DOHH2 (cell line): ENCODE data around the gene FAM83E.

Experiments used
- H3F3A ChIP-seq: fragments of 200-600 bp; sonication (generic), shearing (Covaris generic); 2 replicates; pipeline ENCODE4 v1.6.0; 2016; ENCODE audit warnings: antibody characterized with exemption, mild to moderate bottlenecking; ENCODE audit not compliant: control insufficient read depth, insufficient read depth
- H3K27ac ChIP-seq: fragments of 200-600 bp; sonication (generic); 2 replicates; pipeline ENCODE4 v1.5.1; 2014; ENCODE audit warnings: low read depth, mild to moderate bottlenecking, low read length, moderate library complexity
- H3K27me3 ChIP-seq: fragments of 200-600 bp; sonication (generic); 2 replicates; pipeline ENCODE4 v1.6.1; 2014; ENCODE audit warnings: mild to moderate bottlenecking, low read length, mixed read lengths; ENCODE audit not compliant: control insufficient read depth
- H3K36me3 ChIP-seq: fragments of 200-600 bp; sonication (generic); 2 replicates; pipeline ENCODE4 v1.6.1; 2014; ENCODE audit warnings: mild to moderate bottlenecking, low read length, moderate library complexity, mixed read lengths; ENCODE audit not compliant: control insufficient read depth
- H3K4me1 ChIP-seq: fragments of 200-600 bp; sonication (generic); 2 replicates; pipeline ENCODE4 v1.6.1; 2014; ENCODE audit warnings: mild to moderate bottlenecking, low read length, mixed read lengths; ENCODE audit not compliant: control insufficient read depth
- H3K4me2 ChIP-seq: fragments of 200-600 bp; sonication (generic); 2 replicates; pipeline ENCODE4 v1.6.0; 2014; ENCODE audit warnings: mild to moderate bottlenecking, low read length, moderate library complexity
- H3K4me3 ChIP-seq: fragments of 200-600 bp; sonication (generic); 2 replicates; pipeline ENCODE4 v1.5.1; 2014; ENCODE audit warnings: mild to moderate bottlenecking, low read length, mixed read lengths
- H3K79me2 ChIP-seq: fragments of 200-600 bp; sonication (generic); 2 replicates; pipeline ENCODE4 v1.6.1; 2014; ENCODE audit warnings: mild to moderate bottlenecking, low read length, mixed read lengths; ENCODE audit not compliant: control insufficient read depth
- H3K9me2 ChIP-seq: fragments of 200-600 bp; sonication (generic); replicated peaks from 2 replicates; pipeline ENCODE4 v1.6.1; 2014; ENCODE audit warnings: mild to moderate bottlenecking, low read length, mixed read lengths; ENCODE audit not compliant: control insufficient read depth
- H3K9me3 ChIP-seq: fragments of 200-600 bp; sonication (generic); 2 replicates; pipeline ENCODE4 v1.6.1; 2014; ENCODE audit warnings: antibody characterized with exemption, low read length, mixed read lengths; ENCODE audit not compliant: control insufficient read depth, insufficient read depth
- H4K20me1 ChIP-seq: fragments of 200-600 bp; sonication (generic); 2 replicates; pipeline ENCODE4 v1.6.0; 2014; ENCODE audit warnings: low read depth, mild to moderate bottlenecking, antibody characterized with exemption, low read length, moderate library complexity; ENCODE audit not compliant: control insufficient read depth, insufficient read depth
- CTCF ChIP-seq: fragments of 200-600 bp; sonication (generic); IDR thresholded peaks from one replicate; pipeline ENCODE4 v1.5.1; 2014; ENCODE audit warnings: antibody characterized with exemption, mild to moderate bottlenecking, low read depth, low read length; ENCODE audit not compliant: poor library complexity, severe bottlenecking
- EZH2phosphoT487 ChIP-seq: fragments of 200-600 bp; sonication (generic); IDR thresholded peaks from 2 replicates; pipeline ENCODE4 v1.6.1; 2017; ENCODE audit warnings: borderline replicate concordance, mild to moderate bottlenecking, antibody characterized with exemption, low read length, moderate library complexity, mixed read lengths

FAM83E gene

GRCh38 chr19:48644839-48645619 lies 30.2 kb upstream of the FAM83E start:
- Histone ChIP-seq H3K4me1 (peaks cover 53% of the 10 kb centered on the region), H3K4me2 (peak overlapping the region; percentile 96), H3K4me3 (peak overlapping the region; percentile 77), H3K36me3 (no peaks in the 10 kb centered on the region), H3K27ac (peak overlapping the region; percentile 82), H3F3A (peaks cover 22% of the 10 kb centered on the region), H3K9me2 (no peaks in the 10 kb centered on the region), H3K9me3 (no peaks in the 10 kb centered on the region), H3K79me2 (no peaks in the 10 kb centered on the region), H3K27me3 (no peaks in the 10 kb centered on the region), H4K20me1 (no peaks in the 10 kb centered on the region)
- no peak for TF ChIP-seq CTCF
- TF ChIP-seq EZH2phosphoT487: no peak

DNA sequence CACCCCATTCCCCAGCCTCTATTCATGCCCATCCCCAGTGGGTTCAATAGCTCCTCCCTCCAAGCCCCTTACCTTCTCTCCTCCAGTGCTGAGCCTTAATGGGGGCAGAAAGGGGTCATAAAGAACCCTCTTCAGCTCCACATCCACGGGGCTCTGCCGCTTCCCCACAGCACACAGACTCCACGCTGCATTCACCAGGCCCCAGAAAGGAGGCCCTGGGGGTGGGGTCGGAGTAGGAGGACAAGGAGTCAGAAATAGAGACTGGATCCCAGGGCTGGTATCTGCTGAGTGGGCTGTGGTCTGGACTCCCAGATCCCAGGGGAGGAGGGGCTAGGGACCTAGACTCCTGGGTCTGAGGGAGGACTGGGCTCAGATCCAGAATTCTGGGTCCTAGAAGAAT lies 29.5 kb upstream of the FAM83E start:
- Histone ChIP-seq H3K9me3 (no peaks in the 10 kb centered on the region), H3K4me3 (peak overlapping the region; percentile 77), H3K4me1 (peaks cover 47% of the 10 kb centered on the region), H3K27ac (no peak overlapping the region), H3K9me2 (no peaks in the 10 kb centered on the region), H3F3A (peaks cover 20% of the 10 kb centered on the region), H3K36me3 (no peaks in the 10 kb centered on the region), H3K27me3 (no peaks in the 10 kb centered on the region), H3K79me2 (no peaks in the 10 kb centered on the region), H3K4me2 (peak overlapping the region; percentile 96), H4K20me1 (no peaks in the 10 kb centered on the region)
- no peak for TF ChIP-seq CTCF
- TF ChIP-seq EZH2phosphoT487: no peak

GRCh38 chr19:48642862-48643261 lies 28.0 kb upstream of the FAM83E start:
- Histone ChIP-seq H3K4me3 (no peak overlapping the region), H3K9me2 (no peaks in the 10 kb centered on the region), H3K27me3 (no peaks in the 10 kb centered on the region), H3F3A (peaks cover 18% of the 10 kb centered on the region), H3K27ac (no peak overlapping the region), H4K20me1 (no peaks in the 10 kb centered on the region), H3K36me3 (0 out of 2 replicates have a peak, but pooled peaks cover 4% of the 10 kb centered on the region), H3K4me2 (no peak overlapping the region), H3K9me3 (no peaks in the 10 kb centered on the region), H3K4me1 (peaks cover 47% of the 10 kb centered on the region), H3K79me2 (no peaks in the 10 kb centered on the region)
- no peak for TF ChIP-seq EZH2phosphoT487
- TF ChIP-seq CTCF: no peak
